Motor neuron (in vitro differentiated cells): Measurements from ENCODE around the gene SCFD2. TPM values are rescaled to one million over a fixed set of nuclear protein-coding genes. Genes with fewer than 3 reads are reported as not detected.

ENCODE experiments used
- ATAC-seq, 8 experiments: fragments of 200-7000 bp; cut with Tn5 transposase; replicated peaks in 6 of 8; 2 replicates each; pipeline ENCODE4 v1.8.0; 2021; ENCODE audit warnings: mild to moderate bottlenecking in 8 of 8, moderate library complexity in 8 of 8
- H3K27ac ChIP-seq, 2 donors: fragments of 250-450 bp; sonication (Bioruptor Pico); 2 replicates each; pipeline ENCODE4 v1.9.0; 2021; ENCODE audit warnings: antibody characterized with exemption in 2 of 2, mild to moderate bottlenecking in 2 of 2, moderate library complexity in 1 of 2
- H3K4me1 ChIP-seq, 2 donors: fragments of 250-450 bp; sonication (Bioruptor Pico); replicated peaks in 1 of 2; 2 replicates each; pipeline ENCODE4 v1.6.1; 2021; ENCODE audit warnings: antibody characterized with exemption in 2 of 2, mild to moderate bottlenecking in 2 of 2, moderate library complexity in 1 of 2
- H3K4me3 ChIP-seq, 5 donors: fragments of 250-450 bp; sonication (Bioruptor Pico); 2 replicates each; pipeline ENCODE4 v1.9.0; 2021; ENCODE audit warnings: antibody characterized with exemption in 5 of 5, mild to moderate bottlenecking in 5 of 5, moderate library complexity in 4 of 5
- WGBS, 10 experiments: fragments of 450-650 bp; shearing (Covaris generic); methylation state at CpG; one replicate each; pipeline ENCODE4 v1.0.0; 2022; 5-methylcytosine and 5-hydroxymethylcytosine counted together
- in situ Hi-C, 9 experiments: fragments of 400-800 bp; cut with MboI; loops; one replicate each; pipeline ENCODE4 v1.15.0; 2021; ENCODE audit warnings: low sequenced_read_pairs in 9 of 9, low pct_unique_long_range_greater_than_20kb in 2 of 9; ENCODE audit not compliant: unreplicated experiment in 9 of 9
- total RNA-seq, 8 experiments: library from RNA; unstranded; fragments of 300-600 nt; gene quantifications; 2 replicates each; pipeline versions ENCODE4 v1.2.3 to v1.2.4, GENCODE V29; 2022

SCFD2 gene
- total RNA-seq, 8 experiments from 2014 or later, result 9.0 to 40.3 (median 21.1) TPM

DNA sequence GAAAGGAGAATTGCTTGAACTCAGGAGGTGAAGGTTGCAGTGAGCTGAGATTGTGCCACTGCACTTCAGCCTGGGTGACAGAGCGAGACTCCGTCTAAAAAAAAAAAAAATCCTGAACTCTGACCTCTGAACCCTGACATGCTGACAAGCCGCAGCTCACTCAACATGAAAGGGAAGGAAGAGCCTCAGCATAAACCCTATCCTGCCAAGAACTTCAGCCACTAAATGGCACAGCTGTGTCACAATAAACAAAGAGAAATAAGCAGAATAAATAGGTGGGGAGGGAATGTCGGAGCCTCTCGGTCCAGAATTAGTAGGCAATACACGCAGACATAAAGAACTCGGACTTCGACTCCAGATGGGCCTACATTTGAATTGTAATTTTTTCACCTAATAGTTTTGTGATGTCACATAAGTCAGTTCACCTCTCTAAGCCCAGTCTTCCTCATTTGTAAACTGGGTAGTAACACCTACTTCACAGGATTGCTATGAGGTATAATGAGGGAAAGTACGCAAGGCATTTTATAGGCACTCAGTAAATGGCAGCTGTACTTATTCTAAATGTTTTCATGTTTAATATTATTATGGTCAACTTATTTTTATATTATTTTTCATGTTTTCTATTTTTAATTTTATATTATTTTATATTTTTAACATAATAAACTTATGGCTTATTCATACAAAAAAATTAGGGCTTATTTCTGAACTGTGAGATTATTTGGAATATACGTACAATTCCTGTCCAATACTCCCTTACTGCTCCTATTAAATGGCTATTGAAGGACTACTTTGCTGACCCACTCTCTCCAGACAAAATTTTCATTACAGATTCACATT is 243.4 kb downstream of the SCFD2 start:
- 56 to 100% (median 90%) methylated on average over 2 to 9 of the region's 10 CpGs for WGBS, 10 experiments
- no peak overlapping the region for H3K27ac ChIP-seq
- H3K4me3 ChIP-seq, result no peak overlapping the region
- in situ Hi-C loops, result no loop called here
- peaks cover 0 to 16% of the 10 kb centered on the region in 2 donors for H3K4me1 ChIP-seq
- peak in 1 of 8 experiments; percentile 21 for ATAC-seq

DNA sequence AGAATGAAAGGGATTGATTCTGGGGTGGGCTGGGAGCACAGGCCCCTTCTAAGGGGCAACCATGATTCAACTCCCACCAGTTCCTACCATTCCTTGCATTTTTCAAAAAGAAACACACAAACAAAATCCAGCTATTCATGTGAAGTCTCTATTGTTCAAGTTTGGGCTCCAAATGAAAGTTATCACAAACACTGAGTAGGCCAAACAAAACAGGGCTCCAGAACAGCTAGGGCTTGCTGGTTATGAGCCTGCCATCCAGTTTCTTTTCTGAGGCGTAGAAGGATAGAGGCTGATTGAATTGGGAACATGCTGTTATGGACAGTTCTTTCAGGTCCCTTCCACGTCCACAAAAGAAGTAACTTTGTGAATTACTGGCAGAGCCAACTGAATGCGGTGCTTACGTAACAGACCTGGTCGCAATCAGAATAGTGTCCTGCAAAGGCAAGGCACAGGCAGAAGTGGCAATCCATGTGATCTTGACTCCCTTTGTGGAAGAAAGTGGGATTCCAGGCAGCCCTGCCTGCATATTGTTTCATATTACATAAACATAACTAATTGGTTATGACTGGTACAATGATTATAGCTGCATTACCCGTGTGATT is 244.5 kb downstream of the SCFD2 start:
- peak in 1 of 8 experiments; percentile 43 for ATAC-seq
- peaks cover 0 to 16% of the 10 kb centered on the region in 2 donors for H3K4me1 ChIP-seq
- H3K27ac ChIP-seq, result no peak overlapping the region
- WGBS, 10 experiments, result 20 to 100% (median 100%) methylated on average over 1 to 5 of the region's 6 CpGs; no CpG with 5 or more reads in 2 of the 10 experiments
- in situ Hi-C loops, result no loop called here
- no peak overlapping the region for H3K4me3 ChIP-seq

DNA sequence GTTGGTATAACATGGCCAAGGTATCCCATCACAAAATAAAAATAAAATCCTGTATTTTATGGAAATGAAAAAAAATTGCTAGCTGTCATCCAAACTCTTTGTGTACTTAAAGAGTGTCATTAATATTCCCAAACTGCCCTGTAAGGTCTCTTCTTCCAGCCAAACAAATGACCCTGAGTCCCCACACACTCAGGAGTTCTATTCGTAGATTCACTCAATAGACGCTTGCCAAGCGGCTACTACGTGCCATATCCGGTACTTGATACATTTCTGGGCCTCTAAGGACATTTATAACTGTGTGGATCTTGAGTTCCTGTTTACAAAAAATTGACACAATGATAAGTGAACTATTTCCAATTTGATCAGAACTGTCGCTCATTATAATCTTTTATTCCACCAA is 245.1 kb downstream of the SCFD2 start:
- in situ Hi-C loops, result no loop called here
- 80 to 100% (median 85%) methylated on average over 2 to 6 of the region's 6 CpGs; no CpG with 5 or more reads in 3 of the 10 experiments for WGBS, 10 experiments

DNA sequence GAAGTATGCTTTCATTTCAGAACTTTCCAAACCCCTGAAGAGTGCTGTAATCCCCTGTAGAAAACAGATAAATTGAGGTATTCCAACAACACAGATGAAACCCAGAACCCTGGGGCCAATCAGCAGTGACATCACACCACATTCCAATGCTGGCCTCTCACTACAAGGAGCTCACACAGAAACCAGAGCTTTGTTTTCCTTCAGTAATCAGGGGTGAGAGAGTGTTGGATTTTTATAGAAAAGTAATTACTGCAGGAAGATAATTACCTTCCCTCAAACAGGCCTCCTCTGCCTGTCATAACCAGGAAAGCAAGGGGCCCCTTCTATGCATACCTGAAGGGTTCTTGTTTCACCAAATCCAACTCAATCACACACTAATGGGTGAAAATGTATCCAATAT is 246.2 kb downstream of the SCFD2 start:
- in situ Hi-C loops, result no loop called here
- peak in 6 of 8 experiments; percentile 33 to 96 (median 78) for ATAC-seq
- H3K4me1 ChIP-seq, result peaks cover 0 to 16% of the 10 kb centered on the region in 2 donors
- no peak overlapping the region for H3K27ac ChIP-seq
- no peak overlapping the region for H3K4me3 ChIP-seq

More for the DNA sequence above, 245.1 kb downstream of the SCFD2 start:
- no peak overlapping the region for H3K27ac ChIP-seq
- peaks cover 0 to 16% of the 10 kb centered on the region in 2 donors for H3K4me1 ChIP-seq
- ATAC-seq, result no peak
- H3K4me3 ChIP-seq, result no peak overlapping the region

DNA sequence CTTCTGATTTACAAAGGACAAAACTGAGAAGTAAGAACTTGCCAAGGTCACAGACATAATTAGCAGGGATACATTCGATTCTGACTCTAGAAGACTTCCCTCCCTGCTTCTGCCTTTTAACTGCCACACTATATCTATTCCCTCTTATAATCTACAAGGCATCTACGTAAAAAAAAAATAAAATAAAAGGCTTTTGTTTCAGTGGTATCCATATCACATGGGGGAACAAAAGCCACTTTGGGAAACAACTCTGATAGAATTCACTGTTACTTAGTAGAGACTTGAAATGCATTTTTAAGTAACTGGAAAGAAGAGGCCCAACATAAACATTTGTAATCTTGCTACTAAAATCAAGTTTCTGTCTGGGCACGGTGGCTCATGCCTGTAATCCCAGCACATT is 247.2 kb downstream of the SCFD2 start:
- Histone ChIP-seq H3K4me3 (no peak overlapping the region), H3K27ac (no peak overlapping the region), H3K4me1 (peaks cover 0 to 16% of the 10 kb centered on the region in 2 donors)
- no peak for ATAC-seq
- WGBS, 10 experiments, result 60 to 100% (median 88%) methylated on average over 1 to 3 of the region's 3 CpGs; no CpG with 5 or more reads in 2 of the 10 experiments
- in situ Hi-C loops, result no loop called here

DNA sequence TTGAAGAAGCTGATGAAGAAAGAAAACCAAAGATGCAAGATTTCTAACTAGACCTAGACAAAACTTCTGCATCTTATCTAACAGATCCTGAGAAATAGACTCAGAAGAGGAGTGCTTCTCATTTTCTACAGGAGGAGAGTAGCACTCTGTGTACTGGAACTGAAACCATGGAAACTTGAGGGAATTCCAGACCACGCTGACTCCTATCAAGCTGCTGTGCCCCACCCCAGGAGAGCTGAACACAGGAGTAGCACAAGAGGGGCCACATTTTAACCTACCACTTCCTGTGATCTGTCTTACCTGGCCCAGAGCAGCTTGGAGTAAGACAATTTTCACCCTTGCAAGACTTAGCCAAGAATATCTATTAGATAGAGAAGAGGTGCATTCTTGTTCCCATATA is 248.9 kb downstream of the SCFD2 start:
- Histone ChIP-seq H3K27ac (no peak overlapping the region), H3K4me3 (no peak overlapping the region), H3K4me1 (peaks cover 0 to 11% of the 10 kb centered on the region in 2 donors)
- 57 to 88% (median 66%) methylated on average over 1 of the region's 1 CpG; no CpG with 5 or more reads in 6 of the 10 experiments for WGBS, 10 experiments
- peak in 3 of 8 experiments; percentile 24 to 92 (median 61) for ATAC-seq
- in situ Hi-C loops, result no loop called here

DNA sequence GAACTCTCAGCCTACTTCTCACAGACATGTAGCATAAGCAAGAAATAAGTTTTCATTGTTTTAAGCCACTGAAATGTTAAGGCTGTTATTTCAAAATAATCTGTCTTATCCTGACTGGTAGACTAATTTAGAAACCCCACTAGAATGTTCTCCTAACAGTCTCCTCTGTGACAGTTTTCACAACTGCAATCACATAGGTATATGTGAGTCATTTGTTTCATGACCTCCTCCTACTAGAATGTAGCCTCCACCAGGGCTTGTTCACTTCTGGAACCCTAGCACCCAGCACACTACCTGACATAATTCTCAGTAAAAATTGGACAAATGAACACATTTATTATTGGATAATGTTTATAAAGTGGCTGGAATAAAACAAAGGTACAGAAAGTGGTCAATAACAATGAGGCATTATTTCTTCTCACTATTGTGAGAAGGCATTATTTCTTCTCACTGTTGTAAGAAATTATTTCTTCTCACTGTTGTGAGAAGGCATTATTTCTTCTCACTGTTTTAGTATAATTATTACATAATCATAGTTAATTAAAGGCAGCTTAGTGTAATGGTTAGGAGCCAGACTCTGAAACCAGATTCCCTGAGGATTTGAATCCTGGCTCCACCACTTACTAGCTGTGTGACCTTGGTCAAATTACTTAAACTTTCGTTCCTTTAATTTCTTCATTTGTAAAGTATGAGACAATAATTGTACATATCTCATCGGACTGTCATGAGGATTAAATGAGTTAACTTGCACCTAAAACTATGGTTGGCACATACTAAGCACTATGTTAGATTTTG is 252.2 kb downstream of the SCFD2 start:
- Histone ChIP-seq H3K4me3 (no peak overlapping the region), H3K4me1 (no peaks in the 10 kb centered on the region), H3K27ac (no peak overlapping the region)
- in situ Hi-C loops, result no loop called here
- ATAC-seq, result no peak
- WGBS, 10 experiments, result 0 to 100% (median 93%) methylated on average over 1 to 2 of the region's 2 CpGs; no CpG with 5 or more reads in 4 of the 10 experiments

DNA sequence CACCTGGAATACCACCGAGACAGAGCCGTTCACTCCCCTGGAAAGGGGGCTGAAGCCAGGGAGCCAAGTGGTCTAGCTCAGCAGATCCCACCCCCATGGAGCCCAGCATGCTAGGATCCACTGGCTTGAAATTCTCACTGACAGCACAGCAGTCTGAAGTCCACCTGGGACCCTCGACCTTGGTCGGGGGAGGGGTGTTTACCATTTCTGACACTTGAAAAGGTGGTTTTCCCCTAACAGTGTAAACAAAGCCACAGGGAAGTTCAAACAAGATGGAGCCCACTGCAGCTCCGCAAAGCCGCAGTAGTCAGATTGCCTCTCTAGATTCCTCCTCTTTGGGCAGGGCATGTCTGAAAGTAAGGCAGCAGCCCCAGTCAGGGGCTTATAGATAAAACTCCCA is 260.5 kb downstream of the SCFD2 start:
- in situ Hi-C loops, result no loop called here
- 83 to 100% (median 100%) methylated on average over 1 to 2 of the region's 6 CpGs; no CpG with 5 or more reads in 4 of the 10 experiments for WGBS, 10 experiments
- no peak overlapping the region for H3K27ac ChIP-seq
- H3K4me1 ChIP-seq, result no peaks in the 10 kb centered on the region
- no peak for ATAC-seq
- H3K4me3 ChIP-seq, result no peak overlapping the region

DNA sequence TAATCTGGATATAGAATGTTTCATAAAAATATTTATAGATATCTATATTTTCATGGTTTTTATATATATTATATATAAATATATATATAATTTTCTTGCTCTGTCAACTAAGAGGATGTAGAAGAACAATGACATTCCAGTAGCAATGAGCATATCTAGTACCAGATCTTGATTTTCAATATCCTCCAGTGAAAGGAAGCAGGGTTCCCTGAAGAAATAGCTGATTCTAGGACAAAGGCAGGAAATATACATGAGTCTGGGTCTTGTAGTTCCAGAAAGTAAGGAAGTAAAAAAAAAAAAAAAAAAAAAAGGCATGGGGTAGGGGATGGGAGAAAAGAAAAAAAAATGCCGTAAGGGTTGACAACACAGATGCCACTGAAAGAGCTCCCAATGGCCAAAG is 262.4 kb downstream of the SCFD2 start:
- 78 to 100% (median 99%) methylated on average over 1 of the region's 1 CpG; no CpG with 5 or more reads in 3 of the 10 experiments for WGBS, 10 experiments
- ATAC-seq, result no peak
- in situ Hi-C loops, result no loop called here
- Histone ChIP-seq H3K4me3 (no peak overlapping the region), H3K4me1 (no peaks in the 10 kb centered on the region), H3K27ac (no peak overlapping the region)

DNA sequence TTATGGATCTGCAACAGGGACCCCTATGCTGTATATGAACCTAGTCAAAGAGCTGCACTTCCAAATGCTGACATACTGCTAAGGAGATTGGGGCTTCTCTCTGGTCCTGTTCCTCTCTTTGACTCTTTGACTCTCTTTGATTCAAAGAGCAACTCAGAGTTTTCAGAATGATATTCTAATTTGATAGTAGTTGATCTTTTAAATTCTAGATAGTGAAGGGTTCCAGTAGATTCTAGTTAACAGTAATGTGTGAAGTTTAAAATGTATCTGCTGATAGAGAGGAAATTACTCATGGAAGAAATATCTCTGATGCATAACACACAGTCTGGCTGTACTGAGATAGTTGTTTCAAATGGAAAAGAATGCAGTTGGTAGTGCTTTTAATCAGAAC is 264.7 kb downstream of the SCFD2 start:
- H3K27ac ChIP-seq, result no peak overlapping the region
- in situ Hi-C loops, result no loop called here
- ATAC-seq, result peak in 2 of 8 experiments; percentile 34 to 53
- no peaks in the 10 kb centered on the region for H3K4me1 ChIP-seq
- no peak overlapping the region for H3K4me3 ChIP-seq

DNA sequence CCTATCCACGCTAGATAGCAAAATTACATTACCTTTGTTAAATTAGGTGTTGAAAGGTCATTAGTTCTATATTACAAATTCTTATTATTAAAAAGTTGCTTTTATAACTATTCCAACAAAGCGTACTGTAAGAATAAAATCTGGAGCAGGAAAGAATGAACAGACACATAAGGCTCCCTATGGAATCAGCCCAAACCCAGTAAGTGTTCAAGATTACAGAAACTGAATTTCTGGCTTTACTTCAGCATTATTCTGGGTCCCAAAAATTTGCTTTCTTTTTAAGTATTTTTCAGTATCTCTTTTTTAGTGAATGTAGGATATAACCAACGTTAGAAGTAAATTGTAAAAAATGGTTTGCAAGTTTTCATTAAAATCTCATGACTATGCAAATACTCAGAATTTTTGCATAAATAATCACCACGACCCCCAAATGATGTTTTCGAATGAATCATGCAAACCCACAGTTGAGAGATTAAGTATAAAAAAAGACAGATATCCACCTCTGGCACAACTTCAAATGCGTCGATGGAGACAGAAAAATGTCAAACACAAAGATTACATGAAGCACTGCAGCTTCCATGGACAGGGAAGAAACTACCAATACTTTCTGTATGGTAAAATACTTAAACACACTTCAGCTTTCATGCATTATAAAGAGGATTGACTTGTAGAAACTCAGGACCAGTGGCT is 265.2 kb downstream of the SCFD2 start:
- WGBS, 10 experiments, result 28 to 92% (median 67%) methylated on average over 1 to 7 of the region's 7 CpGs
- ATAC-seq, result no peak
- no peak overlapping the region for H3K4me3 ChIP-seq

DNA sequence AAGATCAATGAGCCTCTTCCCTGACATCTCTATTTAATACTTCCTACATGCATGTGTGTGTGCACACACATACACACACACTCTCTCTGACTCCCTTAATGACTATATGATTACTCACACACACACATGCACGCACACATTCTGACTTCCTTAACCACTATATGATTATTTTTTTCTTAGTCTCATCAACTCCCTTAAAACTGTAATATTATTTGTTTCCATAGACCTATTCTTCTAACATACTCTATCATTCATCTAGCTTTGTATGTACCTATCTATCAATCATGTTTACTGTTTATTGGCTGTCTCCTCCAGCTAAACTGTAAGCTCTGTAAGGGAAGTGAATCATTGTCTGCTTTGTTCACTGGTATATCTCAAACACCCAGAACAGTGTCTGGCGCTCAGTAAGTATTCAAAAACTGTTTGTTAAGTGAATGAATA is 267.2 kb downstream of the SCFD2 start:
- WGBS, 10 experiments, result 0 to 100% (median 81%) methylated on average over 1 to 2 of the region's 2 CpGs; no CpG with 5 or more reads in 1 of the 10 experiments
- no peak for ATAC-seq
- Histone ChIP-seq H3K27ac (no peak overlapping the region), H3K4me3 (no peak overlapping the region), H3K4me1 (no peaks in the 10 kb centered on the region)
- in situ Hi-C loops, result no loop called here

More for the DNA sequence above, 265.2 kb downstream of the SCFD2 start:
- Histone ChIP-seq H3K27ac (no peak overlapping the region), H3K4me1 (no peaks in the 10 kb centered on the region)
- in situ Hi-C loops, result no loop called here
